Cardiac fibroblast (primary cell): ENCODE measurements around the gene CD34.

ENCODE experiments used
- DNase-seq, 2 donors: peaks; one replicate each; pipeline versions ENCODE4 v3.0.0 to v3.0.0-alpha.2; 2010; ENCODE audit warnings: low read depth in 2 of 2
- H3K4me3 ChIP-seq, 2 donors: replicated peaks in 1 of 2; 1 replicate in 1 of 2; 2 replicates in 1 of 2; pipeline ENCODE4 v1.5.1; 2011; ENCODE audit warnings: low read depth in 2 of 2, low read length in 2 of 2, mild to moderate bottlenecking in 2 of 2, moderate library complexity in 1 of 2
- CTCF ChIP-seq: IDR thresholded peaks from one replicate; pipeline ENCODE4 v1.5.1; 2011; ENCODE audit warnings: low read depth, mild to moderate bottlenecking, low read length, inconsistent platforms

CD34 gene

DNA sequence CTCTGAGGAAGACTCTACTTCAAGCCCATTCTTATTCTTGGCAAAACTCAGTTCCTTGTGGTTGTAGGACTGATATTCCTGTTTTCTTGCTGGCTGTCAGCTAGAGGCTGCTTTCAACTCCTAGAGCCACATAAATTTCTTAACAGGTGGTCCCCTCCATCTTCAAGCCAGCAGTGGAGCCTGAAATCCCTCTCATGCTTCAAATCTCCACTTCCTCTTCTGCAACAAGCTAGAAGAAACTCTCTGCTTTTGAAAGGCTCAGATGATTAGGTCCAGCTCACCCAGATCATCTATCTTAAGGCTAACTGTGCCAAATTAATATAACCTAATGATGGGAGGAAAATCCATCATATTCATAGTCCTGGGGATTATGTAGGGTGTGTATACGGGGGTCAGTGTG lies 43.2 kb upstream of the CD34 start:
- no peak for TF ChIP-seq CTCF
- DNase-seq: no peak

DNA sequence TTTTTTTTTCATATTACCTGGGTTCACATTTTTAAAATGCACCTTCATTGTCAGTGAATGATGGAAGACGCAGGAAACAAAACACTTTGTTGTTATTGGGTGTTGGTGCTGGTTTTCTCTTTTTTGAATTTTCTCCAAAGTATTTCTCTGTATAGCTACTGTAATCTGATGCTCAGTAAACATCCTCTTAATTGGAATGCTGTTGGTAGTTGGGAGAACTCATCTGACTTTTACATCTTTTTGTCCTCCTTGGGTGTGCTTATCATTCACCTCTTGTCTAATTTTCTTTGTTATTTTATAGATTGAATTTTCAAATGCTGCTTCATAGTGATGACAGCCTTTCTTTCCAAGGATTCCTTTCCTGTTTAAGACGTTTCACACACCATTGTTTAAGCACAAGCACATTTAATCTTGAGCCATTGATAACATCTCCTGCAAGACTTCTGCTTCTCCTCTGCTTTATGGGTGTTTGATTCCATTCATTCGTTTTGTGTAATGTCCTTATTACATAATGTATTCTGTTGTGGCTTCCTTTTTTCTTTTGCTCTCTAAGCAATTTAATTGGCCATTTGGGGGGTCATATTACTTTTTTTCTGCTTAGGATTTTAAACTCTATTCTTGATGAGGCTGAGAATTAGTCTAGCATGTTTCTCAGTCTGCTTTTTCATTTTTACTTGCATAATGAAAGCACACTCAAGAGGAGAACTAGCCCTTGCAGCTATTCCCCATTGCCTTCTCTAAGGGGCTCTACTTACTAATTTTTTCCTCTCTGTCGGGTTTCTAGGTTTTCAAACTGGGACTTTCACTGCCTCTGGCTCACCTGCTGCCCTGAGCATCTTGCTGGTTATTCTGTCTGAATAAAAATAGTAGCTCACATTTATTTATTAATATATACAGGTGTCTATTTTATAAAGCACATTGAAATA lies 42.0 kb upstream of the CD34 start:
- no peak for TF ChIP-seq CTCF
- H3K4me3 ChIP-seq: no peak overlapping the region
- DNase-seq: no peak

More for the DNA sequence above, 43.2 kb upstream of the CD34 start:
- no peak overlapping the region for H3K4me3 ChIP-seq

GRCh38 chr1:207951652-207952051 lies 40.7 kb upstream of the CD34 start:
- no peak overlapping the region for H3K4me3 ChIP-seq
- no peak for TF ChIP-seq CTCF
- no peak for DNase-seq

GRCh38 chr1:207950750-207951149 lies 39.8 kb upstream of the CD34 start:
- no peak for DNase-seq

DNA sequence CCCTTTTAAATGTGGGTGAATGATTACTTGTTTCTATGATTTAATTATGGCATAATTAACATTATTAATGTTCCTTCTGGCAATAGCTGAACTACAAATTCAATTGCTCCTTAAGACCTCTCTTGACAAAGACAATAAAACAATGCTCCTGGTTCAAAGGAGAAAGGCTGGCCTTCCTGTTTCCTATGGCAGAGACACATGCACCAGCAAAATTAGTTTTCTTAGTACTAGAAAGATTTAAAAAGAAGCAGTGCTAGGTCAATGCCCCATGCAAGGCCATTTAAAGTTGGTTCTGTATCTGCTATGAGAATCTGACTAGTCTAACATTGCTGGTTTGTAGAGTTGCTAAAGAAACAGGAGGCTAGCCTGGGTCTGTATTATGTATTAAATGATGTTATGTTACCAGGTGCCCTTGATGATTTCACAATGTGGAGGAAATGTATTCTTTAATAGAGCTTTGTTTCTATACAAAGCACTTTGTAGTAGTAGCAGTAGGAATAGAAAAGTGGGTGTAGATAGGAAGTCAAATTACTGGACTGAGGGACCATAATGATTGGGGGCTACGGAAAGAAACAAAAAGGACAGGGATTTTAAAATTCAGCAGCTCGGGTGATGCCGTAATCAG lies 38.8 kb upstream of the CD34 start:
- no peak overlapping the region for H3K4me3 ChIP-seq
- DNase-seq: no peak
- no peak for TF ChIP-seq CTCF

More at GRCh38 chr1:207950750-207951149, 39.8 kb upstream of the CD34 start:
- TF ChIP-seq CTCF: no peak
- no peak overlapping the region for H3K4me3 ChIP-seq

DNA sequence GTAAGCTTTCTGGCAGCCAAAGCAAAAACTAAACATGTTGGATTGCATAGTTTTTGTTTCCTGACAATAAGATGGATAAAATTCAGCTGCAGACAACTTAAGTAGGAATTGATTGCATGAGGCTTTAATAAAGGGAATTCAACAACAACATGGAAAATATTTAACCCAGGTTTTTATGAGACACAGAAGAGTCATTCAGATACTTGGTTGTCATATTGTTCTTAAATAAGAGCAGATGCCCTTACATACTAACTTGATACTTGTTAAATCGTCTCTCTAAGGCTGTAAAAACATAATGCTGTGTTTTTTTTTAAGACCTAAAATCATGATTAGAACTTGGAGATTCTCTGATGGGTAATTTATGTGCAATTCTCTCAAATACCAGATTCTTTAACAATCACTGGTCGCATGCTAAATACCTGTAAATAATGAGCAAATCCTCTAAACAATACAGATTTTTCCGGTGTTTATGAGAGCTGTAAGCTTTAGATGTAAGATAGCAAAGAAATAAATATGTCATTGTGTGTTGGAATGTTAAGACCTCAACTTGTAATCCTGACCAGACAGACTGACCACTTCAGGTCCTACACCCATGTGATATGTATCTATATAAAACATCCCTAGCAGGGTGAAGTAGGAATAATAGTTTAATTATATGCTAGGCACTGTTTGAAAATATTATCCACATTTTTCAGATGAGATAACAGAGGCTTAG lies 37.8 kb upstream of the CD34 start:
- no peak for DNase-seq
- no peak overlapping the region for H3K4me3 ChIP-seq
- TF ChIP-seq CTCF: no peak
